GM19438 (cell line): ENCODE results near the gene S1PR1.
"Not testable (repeated sequence)": the region's sequence is repeated elsewhere in the genome, so short reads cannot be mapped to it uniquely, and the experiment has no call there.

ENCODE experiments used
- ATAC-seq: cut with Tn5 transposase; IDR thresholded peaks from one replicate; pipeline ENCODE4 v1.9.1; 2021; ENCODE audit warnings: low read depth; ENCODE audit not compliant: unreplicated experiment

Gene S1PR1

DNA sequence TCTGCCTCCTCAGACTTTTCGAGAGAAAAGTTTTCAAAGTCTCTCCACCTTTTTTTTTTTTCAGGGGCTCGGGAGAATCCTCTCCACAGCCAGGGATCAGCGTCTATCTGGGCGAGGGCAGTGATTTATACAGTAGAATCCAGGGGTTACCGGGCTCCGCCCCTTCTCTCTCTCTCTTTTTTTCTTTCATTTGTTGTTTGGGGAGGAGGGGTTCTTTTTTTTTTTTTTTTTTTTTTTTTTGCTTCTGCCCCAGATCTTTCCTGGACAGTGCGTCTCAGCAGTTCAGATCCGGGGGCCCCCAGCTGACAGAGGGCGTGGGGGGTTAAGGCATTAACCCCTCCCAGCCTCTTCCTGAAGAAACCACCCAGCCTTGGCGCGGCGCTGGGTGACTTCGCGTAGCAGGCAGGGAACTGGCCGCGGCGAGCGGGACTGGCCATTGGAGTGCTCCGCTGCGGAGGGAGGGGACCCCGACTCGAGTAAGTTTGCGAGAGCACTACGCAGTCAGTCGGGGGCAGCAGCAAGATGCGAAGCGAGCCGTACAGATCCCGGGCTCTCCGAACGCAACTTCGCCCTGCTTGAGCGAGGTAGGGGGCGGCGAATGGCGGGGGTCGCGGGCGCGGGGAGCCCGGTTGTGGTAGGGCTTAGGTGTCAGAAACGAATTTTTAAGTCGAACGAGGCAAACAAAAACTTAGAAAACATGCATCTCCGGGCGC is at the start of gene S1PR1:
S1PR1 (plus strand) TSS at position 504 of the 713 bp plus-strand sequence. CDS start 1,966 bp downstream, outside the sequence.
- ATAC-seq, result peak; percentile 33

DNA sequence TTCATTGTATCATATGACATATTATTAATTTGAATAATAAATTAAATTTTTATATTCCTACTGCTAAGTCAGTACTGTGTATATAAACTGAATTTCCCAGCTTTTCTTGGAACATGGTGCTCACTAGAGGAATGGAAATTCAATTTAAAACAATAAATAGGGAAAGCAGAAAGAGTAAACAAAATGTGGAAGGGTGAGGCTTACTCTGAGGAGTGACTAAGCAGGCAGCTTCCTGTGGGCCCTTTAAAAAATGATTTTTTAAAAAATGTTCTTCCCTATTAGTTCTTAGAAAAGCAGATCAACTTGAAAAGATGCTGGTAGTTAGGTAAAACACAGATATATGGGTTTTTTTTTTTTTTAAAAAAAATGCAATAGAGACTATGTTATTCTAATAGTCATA is 49.5 kb upstream of the S1PR1 start:
- no peak for ATAC-seq

DNA sequence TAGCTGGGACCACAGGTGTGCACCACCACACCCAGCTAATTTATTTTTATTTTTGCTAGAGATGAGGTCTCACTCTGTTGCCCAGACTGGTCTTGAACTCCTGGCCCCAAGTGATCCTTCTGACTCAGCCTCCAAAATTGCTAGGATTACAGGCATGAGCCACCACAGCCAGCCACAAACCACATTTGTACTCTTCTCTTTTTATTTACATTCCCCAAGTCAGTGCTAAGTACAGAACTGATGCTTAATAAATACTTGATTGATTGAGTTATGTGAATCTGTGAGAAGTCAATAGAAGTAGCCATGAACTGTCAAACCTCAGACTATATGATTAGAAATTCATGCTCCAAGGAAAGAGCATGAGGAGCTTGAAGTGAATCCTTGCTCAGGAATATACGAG is 48.5 kb upstream of the S1PR1 start:
- ATAC-seq, result no peak

GRCh38 chr1:101188968-101189367 is 47.9 kb upstream of the S1PR1 start:
- not testable (repeated sequence) for ATAC-seq

DNA sequence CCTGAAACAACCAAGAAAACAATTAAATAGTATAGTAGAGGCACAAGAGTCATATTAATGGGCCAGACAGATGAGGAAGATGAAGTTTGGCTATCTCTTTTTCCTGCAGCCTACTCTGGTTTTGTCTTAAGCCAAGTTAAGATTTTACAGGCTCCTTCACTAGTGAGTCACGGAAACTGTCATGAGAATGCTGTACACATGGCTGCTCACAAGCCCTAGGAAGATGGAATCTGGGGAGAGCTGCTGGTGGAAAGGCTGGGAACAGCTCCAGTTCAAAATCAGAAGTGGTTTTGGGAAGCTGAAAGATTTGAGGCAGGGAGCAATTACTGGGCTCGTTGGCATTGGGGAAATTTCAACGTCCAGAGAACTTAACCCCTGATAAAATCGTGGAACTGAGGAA is 46.4 kb upstream of the S1PR1 start:
- ATAC-seq, result no peak

DNA sequence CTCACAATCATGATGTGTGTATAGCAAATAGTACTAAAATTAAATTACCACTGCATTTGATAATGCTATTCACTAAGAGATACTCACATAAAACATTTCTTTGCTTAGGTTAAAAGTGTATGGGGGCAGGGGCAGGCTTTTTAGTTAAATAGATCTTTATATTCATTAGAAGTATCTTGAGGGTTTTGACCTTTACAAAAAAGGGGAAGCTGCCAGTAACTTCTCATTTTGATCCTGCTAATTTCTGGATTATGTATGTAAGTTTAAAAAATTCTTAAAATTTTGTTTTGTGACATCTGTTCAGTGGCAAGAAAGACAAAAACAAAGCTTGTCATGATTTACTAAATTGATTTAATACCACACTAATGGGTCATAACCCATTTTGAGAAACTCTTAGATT is 45.8 kb upstream of the S1PR1 start:
- no peak for ATAC-seq

DNA sequence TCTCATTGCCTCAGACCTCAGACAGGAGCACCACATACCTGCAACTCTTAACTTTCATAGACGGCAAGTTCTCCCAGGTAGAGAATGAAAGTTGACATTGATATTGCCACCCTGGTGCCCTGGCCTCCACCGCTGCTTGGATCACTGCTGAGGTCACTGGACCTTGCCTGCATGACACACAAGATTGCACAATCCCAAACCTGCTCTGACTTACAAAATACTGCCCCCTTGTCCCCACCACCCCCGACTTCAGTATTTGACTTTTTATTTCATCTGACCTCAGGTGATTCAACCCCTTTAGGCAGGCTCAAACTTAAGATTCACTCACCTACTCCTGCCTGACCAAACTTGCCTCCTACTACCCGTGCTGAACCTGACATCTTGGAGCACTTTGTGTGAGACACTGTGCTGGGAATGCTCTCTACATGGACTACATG is 43.1 kb upstream of the S1PR1 start:
- no peak for ATAC-seq

GRCh38 chr1:101194746-101195145 is 42.1 kb upstream of the S1PR1 start:
- ATAC-seq, result no peak

DNA sequence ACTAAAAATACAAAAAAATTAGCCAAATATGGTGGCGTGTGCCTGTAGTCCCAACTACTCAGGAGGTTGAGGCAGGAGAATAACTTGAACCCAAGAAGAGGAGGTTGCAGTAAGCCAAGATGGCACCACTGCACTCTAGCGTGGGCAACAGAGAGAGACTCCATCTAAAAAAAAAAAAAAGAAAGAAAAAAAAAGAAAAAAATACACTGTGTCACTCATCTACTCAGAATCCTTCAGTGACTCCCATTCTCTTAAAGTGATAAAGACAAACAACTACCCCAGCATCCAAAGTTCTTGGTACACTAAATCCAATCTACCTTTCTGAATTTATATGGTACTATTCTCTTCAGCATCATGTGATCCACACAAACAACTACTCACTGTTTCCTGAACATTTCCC is 40.2 kb upstream of the S1PR1 start:
- no peak for ATAC-seq

DNA sequence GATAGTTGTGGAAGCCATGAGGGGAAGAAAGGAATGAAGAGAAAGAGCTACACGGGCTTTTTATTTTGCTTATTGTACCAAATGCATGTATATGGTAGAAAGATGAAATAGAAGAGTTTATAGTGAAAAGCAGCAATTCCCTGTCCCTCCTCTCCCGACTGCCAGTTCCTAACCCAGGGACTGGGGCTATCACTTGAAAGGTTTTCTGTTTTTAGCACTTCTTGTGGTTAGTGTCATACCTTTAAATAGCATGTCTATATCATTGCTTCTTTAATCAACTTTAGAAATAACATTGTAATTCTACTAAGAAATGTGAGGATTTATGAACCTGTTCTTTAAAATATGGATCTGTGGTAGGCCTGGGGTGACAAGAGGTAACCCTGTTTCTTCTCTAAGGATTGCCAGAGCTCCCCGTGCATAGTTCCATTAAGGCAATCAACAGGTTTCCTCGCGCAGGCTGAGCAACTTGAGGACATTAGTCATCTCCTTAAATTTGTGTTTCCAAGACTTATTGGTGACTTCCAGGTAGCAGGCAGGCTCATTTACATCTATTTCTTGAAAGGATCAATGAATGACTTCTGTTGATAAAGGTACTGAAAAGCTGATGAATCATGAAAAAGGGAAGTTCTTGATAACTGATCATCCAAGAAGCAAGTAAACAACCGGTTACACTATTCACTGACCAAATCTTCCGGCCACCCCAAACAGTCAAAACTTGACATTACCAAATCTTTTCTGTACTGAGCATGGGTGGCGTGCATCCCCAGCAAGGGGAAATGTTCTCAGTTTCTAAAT is 37.8 kb upstream of the S1PR1 start:
- ATAC-seq, result peak; percentile 97

GRCh38 chr1:101199637-101199982 is 37.2 kb upstream of the S1PR1 start:
- no peak for ATAC-seq

- no peak for ATAC-seq
Measured at GRCh38 chr1:101200513-101200912, 36.3 kb upstream of the S1PR1 start.

DNA sequence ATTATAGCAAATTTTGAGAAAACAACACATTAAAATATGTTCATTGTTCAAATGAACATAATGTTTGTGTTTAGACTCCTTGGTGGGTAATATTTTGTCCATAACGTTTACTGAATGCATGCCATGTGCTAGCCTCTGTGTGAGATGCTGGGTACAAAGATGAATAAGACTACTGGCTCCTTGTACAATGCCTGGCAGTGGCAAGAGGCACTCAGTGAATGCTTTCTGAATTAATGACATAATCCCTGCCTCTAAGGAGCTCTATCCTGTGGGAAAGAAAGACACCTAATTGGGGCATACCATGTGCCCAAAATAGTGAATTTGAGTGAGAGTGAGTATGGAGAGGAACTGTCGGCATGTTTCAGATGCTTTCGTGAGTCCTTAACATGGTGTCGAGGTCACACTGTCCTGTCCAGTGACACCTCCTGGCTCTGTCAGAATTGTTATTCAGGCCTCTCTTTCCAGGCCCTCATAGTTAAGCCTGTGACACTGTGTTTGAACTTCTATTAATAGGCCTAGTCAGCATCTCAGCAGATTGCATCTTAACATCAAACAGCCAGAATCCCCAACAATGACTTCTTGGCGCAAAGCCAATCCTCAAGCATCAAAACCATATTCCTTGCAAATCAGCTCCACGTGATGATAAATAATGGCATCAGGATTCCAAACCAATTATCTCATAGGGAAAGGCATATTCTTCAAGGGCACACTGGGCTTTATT is 32.8 kb upstream of the S1PR1 start:
- no peak for ATAC-seq

GRCh38 chr1:101205457-101205856 is 31.4 kb upstream of the S1PR1 start:
- no peak for ATAC-seq

- not testable (repeated sequence) for ATAC-seq
Measured at GRCh38 chr1:101206139-101206538, 30.7 kb upstream of the S1PR1 start.

GRCh38 chr1:101207271-101207670 is 29.5 kb upstream of the S1PR1 start:
- ATAC-seq, result not testable (repeated sequence)

GRCh38 chr1:101207891-101208290 is 28.9 kb upstream of the S1PR1 start:
- ATAC-seq, result no peak

DNA sequence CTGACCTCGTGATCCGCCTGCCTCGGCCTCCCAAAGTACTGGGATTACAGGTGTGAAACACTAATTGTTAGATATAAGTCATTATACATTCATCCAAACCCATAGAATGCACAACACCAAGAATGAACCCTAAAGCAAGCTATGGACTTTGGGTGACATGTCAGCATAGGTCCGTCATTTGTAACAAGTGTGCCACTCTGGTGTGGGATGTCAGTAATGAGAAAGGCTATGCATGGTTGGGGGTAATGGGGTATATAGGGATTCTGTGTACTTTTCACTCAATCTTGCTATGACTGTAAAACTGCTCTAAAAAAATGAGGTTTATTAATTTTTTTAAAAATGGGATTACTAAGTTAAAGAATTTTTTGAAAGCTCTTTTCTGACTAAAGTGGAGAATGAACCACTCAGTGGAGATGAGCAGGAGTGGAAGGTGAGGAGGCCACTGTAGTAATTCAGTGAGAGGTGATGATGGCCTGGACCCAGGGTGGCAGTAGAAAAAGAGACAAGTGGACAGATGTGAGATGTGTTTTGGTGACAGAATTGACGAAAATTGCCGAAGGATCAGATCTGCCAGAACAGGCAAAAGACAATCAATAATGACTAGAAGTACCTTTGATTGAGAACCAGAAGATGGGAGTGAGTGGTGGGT is 21.3 kb upstream of the S1PR1 start:
- ATAC-seq, result no peak

- ATAC-seq, result no peak
Measured at GRCh38 chr1:101216623-101217022, 20.2 kb upstream of the S1PR1 start.

GRCh38 chr1:101217148-101217547 is 19.7 kb upstream of the S1PR1 start:
- ATAC-seq, result no peak

DNA sequence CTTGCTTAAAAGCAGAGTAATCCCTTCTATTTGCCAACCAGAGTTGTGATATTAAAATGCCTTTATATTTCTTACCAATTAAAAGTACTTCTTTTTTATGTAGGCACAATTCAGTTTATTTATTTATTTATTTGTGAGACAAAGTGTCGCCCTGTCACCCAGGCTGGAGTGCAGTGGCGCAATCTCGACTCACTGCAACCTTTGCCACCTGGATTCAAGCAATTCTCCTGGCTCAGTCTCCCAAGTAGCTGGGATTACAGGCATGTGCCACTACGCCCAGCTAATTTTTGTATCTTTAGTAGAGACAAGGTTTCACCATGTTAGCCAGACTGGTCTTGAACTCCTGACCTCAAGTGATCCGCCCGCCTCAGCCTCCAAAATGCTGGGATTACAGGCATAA is 17.9 kb upstream of the S1PR1 start:
- not testable (repeated sequence) for ATAC-seq
